ENCODE data around the gene TENM4.

TENM4 gene

GRCh38 chr11:78708388-78708787 is 732.4 kb downstream of the TENM4 start:
- TF ChIP-seq TCF12 (IDR thresholded peaks at IDR 0.05; ENCODE audit: low read depth), result no peak
- no peak for TF ChIP-seq YY1 (IDR thresholded peaks at IDR 0.05; ENCODE audit: low read depth)
- no peak for TF ChIP-seq EP300 (IDR thresholded peaks at IDR 0.05; ENCODE audit: borderline replicate concordance)
- no peak for TF ChIP-seq FOXM1 (IDR thresholded peaks at IDR 0.05; ENCODE audit: borderline replicate concordance, low read depth)
- no peak for TF ChIP-seq TAF1 (IDR thresholded peaks at IDR 0.05; ENCODE audit: low read depth)
- TF ChIP-seq EGR1 (IDR thresholded peaks at IDR 0.05), result no peak
- no peak for TF ChIP-seq REST (IDR thresholded peaks at IDR 0.05; ENCODE audit: low read depth)
- TF ChIP-seq ZBTB7A (IDR thresholded peaks at IDR 0.05; ENCODE audit: low read depth), result no peak
- no peak for TF ChIP-seq RAD21 (IDR thresholded peaks at IDR 0.05; ENCODE audit: low read depth)

DNA sequence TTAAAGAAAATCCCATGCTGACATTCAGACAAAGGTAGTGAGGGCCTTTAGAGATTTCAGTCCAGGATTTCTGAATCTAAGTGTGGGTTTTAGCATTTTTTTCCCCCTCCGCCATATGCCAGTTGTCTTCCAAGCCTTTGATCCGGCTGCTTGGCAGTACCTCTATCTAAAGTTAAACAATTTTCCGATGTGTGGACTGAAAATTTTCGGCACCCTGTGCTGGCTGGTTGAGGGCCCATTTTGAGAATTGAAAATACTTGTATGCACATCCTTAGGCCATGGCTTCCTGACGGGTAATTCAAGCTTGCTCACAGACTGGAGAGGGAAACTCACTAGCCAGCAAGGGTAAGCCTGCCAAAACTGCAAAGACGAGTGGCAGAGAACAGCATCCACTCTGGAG is 734.3 kb downstream of the TENM4 start:
- no peak for TF ChIP-seq USF1 (IDR thresholded peaks at IDR 0.05)
- TF ChIP-seq YY1 (IDR thresholded peaks at IDR 0.05; ENCODE audit: low read depth), result no peak
- TF ChIP-seq ZBTB7A (IDR thresholded peaks at IDR 0.05; ENCODE audit: low read depth), result no peak
- no peak for TF ChIP-seq EGR1 (IDR thresholded peaks at IDR 0.05)
- no peak for TF ChIP-seq EP300 (IDR thresholded peaks at IDR 0.05; ENCODE audit: borderline replicate concordance)
- TF ChIP-seq TAF1 (IDR thresholded peaks at IDR 0.05; ENCODE audit: low read depth), result no peak
- TF ChIP-seq CREB1 (IDR thresholded peaks at IDR 0.05; ENCODE audit: low read depth), result no peak
- no peak for TF ChIP-seq RAD21 (IDR thresholded peaks at IDR 0.05; ENCODE audit: low read depth)
- no peak for TF ChIP-seq MAX (IDR thresholded peaks at IDR 0.05)
- no peak for TF ChIP-seq NFIC (IDR thresholded peaks at IDR 0.05)
- TF ChIP-seq TCF12 (IDR thresholded peaks at IDR 0.05; ENCODE audit: low read depth), result no peak
- TF ChIP-seq REST (IDR thresholded peaks at IDR 0.05; ENCODE audit: low read depth), result no peak
- TF ChIP-seq FOXM1 (IDR thresholded peaks at IDR 0.05; ENCODE audit: borderline replicate concordance, low read depth), result no peak
- no peak for TF ChIP-seq CEBPB (IDR thresholded peaks at IDR 0.05)
- TF ChIP-seq TEAD4 (IDR thresholded peaks at IDR 0.05), result no peak

DNA sequence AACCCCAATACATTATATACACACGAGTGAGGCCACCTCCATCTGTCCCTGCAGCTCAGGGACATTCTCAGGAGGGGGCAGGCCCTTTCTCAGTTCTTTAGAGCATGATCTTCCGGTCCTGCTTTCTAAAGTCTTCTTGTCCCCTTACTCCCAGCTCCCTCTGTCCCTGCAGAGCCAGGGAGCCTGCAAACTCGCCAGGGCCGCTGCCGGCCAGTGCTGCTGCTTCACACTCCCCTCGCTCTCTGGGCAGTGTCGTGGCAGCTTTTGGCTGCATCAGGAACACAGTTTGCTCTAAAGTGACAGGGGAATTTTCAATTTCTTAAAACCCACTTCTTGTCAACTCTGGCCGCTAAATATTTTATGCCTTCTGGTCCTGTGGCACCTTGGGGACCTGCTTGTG is 736.0 kb downstream of the TENM4 start:
- TF ChIP-seq TCF12 (IDR thresholded peaks at IDR 0.05; ENCODE audit: low read depth) (no peak), EGR1 (IDR thresholded peaks at IDR 0.05) (no peak), FOXM1 (IDR thresholded peaks at IDR 0.05; ENCODE audit: borderline replicate concordance, low read depth) (no peak), CEBPB (IDR thresholded peaks at IDR 0.05) (no peak), EP300 (IDR thresholded peaks at IDR 0.05; ENCODE audit: borderline replicate concordance) (no peak), REST (IDR thresholded peaks at IDR 0.05; ENCODE audit: low read depth) (no peak), TAF1 (IDR thresholded peaks at IDR 0.05; ENCODE audit: low read depth) (no peak), RAD21 (IDR thresholded peaks at IDR 0.05; ENCODE audit: low read depth) (no peak), NFIC (IDR thresholded peaks at IDR 0.05) (no peak), YY1 (IDR thresholded peaks at IDR 0.05; ENCODE audit: low read depth) (no peak)

DNA sequence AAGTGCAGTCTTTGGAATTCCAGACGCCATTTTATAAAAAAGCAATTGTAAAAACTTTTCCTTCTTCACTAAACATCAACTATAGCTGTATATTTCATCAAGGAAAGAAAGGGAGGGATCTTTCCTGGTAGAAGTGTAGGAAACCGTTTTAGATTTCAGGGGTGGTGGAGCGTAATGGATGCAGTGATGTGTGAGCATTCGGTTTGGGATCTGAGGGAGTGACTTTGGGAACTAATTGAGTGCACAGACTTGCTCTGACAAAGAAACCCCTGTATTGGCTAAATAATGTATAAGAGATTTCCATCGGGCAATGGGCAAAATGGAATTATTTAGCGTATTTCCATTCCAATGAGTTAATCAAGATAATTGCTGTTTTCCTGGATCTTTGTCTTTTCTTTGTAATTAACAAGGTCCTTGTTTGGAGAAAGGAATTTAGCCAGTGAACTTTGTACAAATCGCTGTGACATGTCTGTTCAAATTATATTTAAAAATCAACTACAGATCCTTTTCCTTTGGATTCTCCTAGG is 741.2 kb downstream of the TENM4 start:
- TF ChIP-seq TAF1 (IDR thresholded peaks at IDR 0.05; ENCODE audit: low read depth), result no peak

DNA sequence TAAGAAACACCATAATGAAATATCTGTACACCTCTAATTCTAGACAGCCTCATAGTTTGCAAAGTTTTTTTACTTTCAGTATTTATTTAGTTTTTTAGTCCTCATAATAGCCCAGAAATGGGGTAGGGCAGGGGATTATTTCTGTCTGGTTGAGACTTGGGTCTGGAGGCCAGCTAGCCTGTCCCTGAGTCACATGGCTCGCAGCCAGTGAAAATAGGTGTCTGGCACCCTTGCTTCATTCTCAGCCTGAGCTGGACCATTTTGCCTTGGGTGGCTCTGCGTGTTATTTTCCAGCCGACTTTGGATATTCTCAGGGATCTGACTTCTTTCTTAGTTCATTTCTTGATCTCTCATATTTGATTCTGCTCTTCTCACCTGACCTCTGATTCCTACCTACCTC is 742.2 kb downstream of the TENM4 start:
- TF ChIP-seq EGR1 (IDR thresholded peaks at IDR 0.05) (no peak), TEAD4 (IDR thresholded peaks at IDR 0.05) (no peak), MAX (IDR thresholded peaks at IDR 0.05) (no peak), YY1 (IDR thresholded peaks at IDR 0.05; ENCODE audit: low read depth) (no peak), TAF1 (IDR thresholded peaks at IDR 0.05; ENCODE audit: low read depth) (no peak), FOXM1 (IDR thresholded peaks at IDR 0.05; ENCODE audit: borderline replicate concordance, low read depth) (no peak), CEBPB (IDR thresholded peaks at IDR 0.05) (no peak), TCF12 (IDR thresholded peaks at IDR 0.05; ENCODE audit: low read depth) (no peak), ZBTB7A (IDR thresholded peaks at IDR 0.05; ENCODE audit: low read depth) (no peak), USF1 (IDR thresholded peaks at IDR 0.05) (no peak), RAD21 (IDR thresholded peaks at IDR 0.05; ENCODE audit: low read depth) (no peak), CREB1 (IDR thresholded peaks at IDR 0.05; ENCODE audit: low read depth) (no peak), EP300 (IDR thresholded peaks at IDR 0.05; ENCODE audit: borderline replicate concordance) (no peak)

Measured in Ishikawa (cell line).